OCI-LY1 (cell line): ENCODE data around the gene DEFB128.
"Not testable (repeated sequence)": the region's sequence is repeated elsewhere in the genome, so short reads cannot be mapped to it uniquely, and the experiment has no call there.

Source experiments
- H2AFZ ChIP-seq: fragments of 200-600 bp; sonication (generic), shearing (Covaris generic); 2 replicates; pipeline ENCODE4 v1.6.0; 2014; ENCODE audit warnings: antibody characterized with exemption, mild to moderate bottlenecking, low read length
- H3F3A ChIP-seq: fragments of 200-600 bp; sonication (generic), shearing (Covaris generic); 2 replicates; pipeline ENCODE4 v1.6.0; 2014; ENCODE audit warnings: mild to moderate bottlenecking, antibody characterized with exemption, low read length, moderate library complexity; ENCODE audit not compliant: insufficient read depth
- H3K27ac ChIP-seq: fragments of 200-600 bp; sonication (generic); 2 replicates; pipeline ENCODE4 v1.5.1; 2014; ENCODE audit warnings: low read length, mixed run types, mild to moderate bottlenecking, low read depth; ENCODE audit not compliant: poor library complexity, severe bottlenecking
- H3K27me3 ChIP-seq: fragments of 200-600 bp; sonication (generic); 2 replicates; pipeline ENCODE4 v1.6.0; 2014; ENCODE audit warnings: antibody characterized with exemption, mild to moderate bottlenecking, low read length, moderate library complexity; ENCODE audit not compliant: insufficient read depth
- H3K36me3 ChIP-seq: fragments of 200-600 bp; sonication (generic); 2 replicates; pipeline ENCODE4 v1.6.1; 2014; ENCODE audit warnings: mild to moderate bottlenecking, antibody characterized with exemption, low read length, moderate library complexity, mixed read lengths; ENCODE audit not compliant: insufficient read depth
- H3K4me1 ChIP-seq: fragments of 200-600 bp; sonication (generic); 2 replicates; pipeline ENCODE4 v1.5.1; 2014; ENCODE audit warnings: mild to moderate bottlenecking, low read length, moderate library complexity; ENCODE audit not compliant: insufficient read depth, severe bottlenecking
- H3K4me2 ChIP-seq: fragments of 200-600 bp; sonication (generic), shearing (Covaris generic); 2 replicates; pipeline ENCODE4 v1.6.1; 2014; ENCODE audit warnings: low read length
- H3K4me3 ChIP-seq: fragments of 200-600 bp; sonication (generic); 2 replicates; pipeline ENCODE4 v1.5.1; 2014; ENCODE audit warnings: low read length, low read depth, mild to moderate bottlenecking, mixed read lengths; ENCODE audit not compliant: poor library complexity, severe bottlenecking
- H3K79me2 ChIP-seq: fragments of 200-600 bp; shearing (Covaris generic); 2 replicates; pipeline ENCODE4 v1.6.1; 2016; ENCODE audit warnings: mixed run types, low read length, mixed read lengths; ENCODE audit not compliant: insufficient read depth
- H3K9ac ChIP-seq: fragments of 200-600 bp; sonication (generic), shearing (Covaris generic); 2 replicates; pipeline ENCODE4 v1.6.1; 2014; ENCODE audit warnings: mild to moderate bottlenecking, low read length, mixed read lengths
- H3K9me2 ChIP-seq: fragments of 200-600 bp; sonication (generic), shearing (Covaris generic); 2 replicates; pipeline ENCODE4 v1.6.1; 2014; ENCODE audit warnings: low read depth, mild to moderate bottlenecking, low read length, mixed read lengths
- H3K9me3 ChIP-seq: fragments of 200-600 bp; shearing (Covaris generic); 2 replicates; pipeline ENCODE4 v1.6.1; 2014; ENCODE audit warnings: low read length, mixed read lengths
- H4K20me1 ChIP-seq: fragments of 200-600 bp; sonication (generic), shearing (Covaris generic); 2 replicates; pipeline ENCODE4 v1.6.0; 2016; ENCODE audit warnings: mild to moderate bottlenecking, low read length; ENCODE audit not compliant: insufficient read depth
- CTCF ChIP-seq: fragments of 200-600 bp; sonication (generic), shearing (Covaris generic); IDR thresholded peaks from 2 replicates; pipeline ENCODE4 v1.5.1; 2017; ENCODE audit warnings: mild to moderate bottlenecking, antibody characterized with exemption, low read length, moderate library complexity, mixed read lengths
- EZH2 ChIP-seq: fragments of 200-600 bp; sonication (generic), shearing (Covaris generic); IDR thresholded peaks from 2 replicates; pipeline ENCODE4 v1.8.0; 2017; ENCODE audit warnings: borderline replicate concordance, mixed run types, mild to moderate bottlenecking, antibody characterized with exemption, low read length, moderate library complexity, mixed read lengths

The DEFB128 gene

DNA sequence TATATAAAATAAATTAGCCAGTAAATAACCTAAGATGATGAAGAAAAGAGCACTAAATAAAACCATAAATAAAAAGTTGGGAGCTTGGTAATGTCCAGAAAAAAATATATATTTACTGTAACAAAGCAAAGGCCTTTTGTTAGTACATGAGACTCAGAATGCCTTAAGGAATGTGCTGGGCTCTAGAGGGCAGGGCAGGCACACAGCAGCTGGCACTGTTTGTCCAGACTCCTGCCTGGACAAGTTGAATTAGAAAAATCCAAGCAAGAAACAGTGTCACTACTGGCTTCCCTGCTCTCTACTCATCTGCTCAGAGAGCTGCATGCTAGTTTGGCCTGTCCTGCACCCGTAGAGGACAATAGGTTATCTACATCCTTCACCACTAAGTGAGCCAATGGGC, 46.4 kb upstream of the DEFB128 start:
- H3K4me3 ChIP-seq, result no peak overlapping the region
- H3K4me2 ChIP-seq, result no peak overlapping the region
- no peaks in the 10 kb centered on the region for H3K9me3 ChIP-seq
- no peak for TF ChIP-seq EZH2
- TF ChIP-seq CTCF, result no peak
- H3F3A ChIP-seq, result no peaks in the 10 kb centered on the region
- H3K79me2 ChIP-seq, result no peaks in the 10 kb centered on the region
- no peaks in the 10 kb centered on the region for H3K9me2 ChIP-seq
- no peak overlapping the region for H2AFZ ChIP-seq
- H4K20me1 ChIP-seq, result no peaks in the 10 kb centered on the region
- no peaks in the 10 kb centered on the region; the same call in 1 of the 2 replicates for H3K27me3 ChIP-seq
- H3K27ac ChIP-seq, result no peak overlapping the region
- H3K36me3 ChIP-seq, result no peaks in the 10 kb centered on the region
- no peak overlapping the region for H3K9ac ChIP-seq
- no peaks in the 10 kb centered on the region for H3K4me1 ChIP-seq

DNA sequence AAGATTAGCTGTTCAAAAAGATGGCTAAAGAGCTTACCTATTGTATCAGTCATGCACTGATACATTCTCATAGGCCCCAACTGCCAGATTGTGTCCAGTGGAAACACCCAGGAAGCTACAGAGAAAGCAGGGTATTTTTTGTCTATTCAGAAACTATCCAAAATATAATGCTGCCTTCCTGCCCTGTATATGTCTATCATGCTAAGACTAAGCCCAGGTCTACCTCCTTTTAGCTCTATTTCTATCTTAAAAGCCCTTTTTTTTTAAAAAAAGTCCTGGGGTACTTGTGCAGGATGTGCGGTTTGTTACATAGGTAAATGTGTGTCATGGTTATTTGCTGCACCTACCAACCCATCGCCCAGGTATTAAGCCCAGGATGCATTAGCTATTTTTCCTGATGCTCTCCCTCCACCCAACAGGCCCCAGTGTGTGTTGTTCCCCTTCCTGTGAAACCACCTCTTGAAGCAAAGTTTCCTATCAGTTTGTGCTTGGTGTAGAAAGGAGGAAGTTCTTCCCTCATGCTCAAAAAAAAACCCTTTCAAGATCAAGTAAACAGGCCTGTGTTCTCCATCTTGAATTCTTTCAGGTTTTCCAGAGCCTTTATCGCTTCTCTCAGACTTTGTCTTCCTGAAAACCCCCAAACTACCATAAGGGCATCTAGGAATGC, 38.1 kb upstream of the DEFB128 start:
- no peaks in the 10 kb centered on the region for H3K27me3 ChIP-seq
- no peaks in the 10 kb centered on the region for H3K4me1 ChIP-seq
- H3K79me2 ChIP-seq, result no peaks in the 10 kb centered on the region
- no peaks in the 10 kb centered on the region for H3K36me3 ChIP-seq
- no peak overlapping the region for H3K4me2 ChIP-seq
- H4K20me1 ChIP-seq, result no peaks in the 10 kb centered on the region
- no peak overlapping the region for H3K27ac ChIP-seq
- TF ChIP-seq EZH2, result no peak
- no peak for TF ChIP-seq CTCF
- H3K4me3 ChIP-seq, result no peak overlapping the region
- no peak overlapping the region for H3K9ac ChIP-seq
- no peak overlapping the region for H2AFZ ChIP-seq
- no peaks in the 10 kb centered on the region for H3F3A ChIP-seq
- H3K9me3 ChIP-seq, result no peaks in the 10 kb centered on the region
- H3K9me2 ChIP-seq, result no peaks in the 10 kb centered on the region

DNA sequence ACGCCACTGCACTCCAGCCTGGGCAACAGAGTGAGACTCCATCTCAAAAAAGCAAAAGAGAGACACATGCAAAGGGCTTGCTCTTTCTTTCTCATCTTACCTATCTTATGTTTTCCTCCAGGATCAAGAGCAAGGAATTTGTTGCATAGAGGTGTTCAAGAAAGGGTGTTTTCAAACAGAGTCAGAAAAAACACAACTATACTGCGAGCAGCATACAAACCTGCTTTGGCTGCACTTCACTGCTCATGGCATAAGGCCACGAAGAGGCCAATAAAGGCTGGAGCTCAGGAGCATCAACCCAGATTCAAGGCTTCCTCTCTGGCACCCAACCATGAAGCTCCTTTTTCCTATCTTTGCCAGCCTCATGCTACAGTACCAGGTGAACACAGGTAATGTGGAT, 37.4 kb upstream of the DEFB128 start, which contains the start of gene DEFB129:
Gene DEFB129, plus strand, starts transcription at position 301 of the 400 bp plus-strand sequence. Its CDS starts 31 bp downstream, at position 332.
- H3K36me3 ChIP-seq, result no peaks in the 10 kb centered on the region
- no peak within 1 kb of the TSS for H3K4me2 ChIP-seq
- no peaks in the 10 kb centered on the region for H3K79me2 ChIP-seq
- H3K4me1 ChIP-seq, result no peaks in the 10 kb centered on the region
- H3K9ac ChIP-seq, result no peak within 1 kb of the TSS
- H4K20me1 ChIP-seq, result no peaks in the 10 kb centered on the region
- TF ChIP-seq CTCF (no peak), EZH2 (no peak)
- H3F3A ChIP-seq, result no peaks in the 10 kb centered on the region
- H3K27me3 ChIP-seq, result no peaks in the 10 kb centered on the region
- H2AFZ ChIP-seq, result no peak within 1 kb of the TSS
- H3K4me3 ChIP-seq, result no peak within 1 kb of the TSS
- H3K27ac ChIP-seq, result no peak within 1 kb of the TSS
- no peaks in the 10 kb centered on the region for H3K9me2 ChIP-seq
- H3K9me3 ChIP-seq, result no peaks in the 10 kb centered on the region

GRCh38 chr20:225879-226278, 36.4 kb upstream of the DEFB128 start:
- not testable (repeated sequence) for H3K9me2 ChIP-seq, H3K4me1 ChIP-seq, H3K4me3 ChIP-seq, H3K36me3 ChIP-seq, H3K9me3 ChIP-seq, H3K27ac ChIP-seq, H2AFZ ChIP-seq, H3K4me2 ChIP-seq, H3K27me3 ChIP-seq, H3K79me2 ChIP-seq, H3F3A ChIP-seq, H4K20me1 ChIP-seq, H3K9ac ChIP-seq
